Cardiac muscle cell (in vitro differentiated cells and primary cell): Measurements from ENCODE around the gene FGL2. TPM values are rescaled to one million over a fixed set of nuclear protein-coding genes. Genes with fewer than 3 reads are reported as not detected.
A peak's percentile ranks its signal among the peaks of the same experiment; 100 is the strongest.
"Not testable (repeated sequence)": the region's sequence is repeated elsewhere in the genome, so short reads cannot be mapped to it uniquely, and the experiment has no call there.

Experiments
- DNase-seq, 2 donors: peaks; one replicate each; pipeline versions ENCODE4 v3.0.0 to v3.0.0-alpha.2; 2010 to 2017; ENCODE audit warnings: low read depth in 1 of 2, low spot score in 1 of 2
- H3K27ac ChIP-seq: fragments of 200-600 bp; sonication (generic); 2 replicates; pipeline ENCODE4 v1.5.1; 2016
- H3K27me3 ChIP-seq: fragments of 200-600 bp; sonication (generic); 2 replicates; pipeline ENCODE4 v1.6.0; 2016; ENCODE audit warnings: control low read depth
- H3K36me3 ChIP-seq: fragments of 200-600 bp; sonication (generic); 2 replicates; pipeline ENCODE4 v1.5.1; 2016; ENCODE audit warnings: control low read depth
- H3K4me1 ChIP-seq: fragments of 200-600 bp; sonication (generic); 2 replicates; pipeline ENCODE4 v1.8.1; 2017; ENCODE audit warnings: low read depth, mild to moderate bottlenecking, mixed run types
- H3K4me3 ChIP-seq: fragments of 200-600 bp; sonication (generic); 2 replicates; pipeline ENCODE4 v1.5.1; 2016; ENCODE audit warnings: mild to moderate bottlenecking
- H3K9me3 ChIP-seq: fragments of 200-600 bp; sonication (generic); 2 replicates; pipeline ENCODE4 v1.5.1; 2017; ENCODE audit warnings: low read depth, mild to moderate bottlenecking, control low read depth
- CTCF ChIP-seq: IDR thresholded peaks from 2 replicates; pipeline ENCODE4 v1.5.1; 2012; ENCODE audit warnings: low read depth, mild to moderate bottlenecking, low read length
- polyA plus RNA-seq: library from polyadenylated mRNA; unstranded; fragments of >200 nt; fragmentation: Nextera tagmentation; extraction: Ambion mirVana; gene quantifications from 2 replicates; pipeline ENCODE4 v1.2.1, GENCODE V29; 2016
- total RNA-seq: library from RNA; depleted of rRNA; stranded (reverse); fragments of >200 nt; gene quantifications from 2 replicates; pipeline ENCODE4 v1.2.3, GENCODE V29; 2016

FGL2 gene
- total and polyA plus RNA-seq, 2 experiments from 2014 or later = 0.13 to 0.51 TPM

- TF ChIP-seq CTCF = no peak
- H3K36me3 ChIP-seq = no peaks in the 10 kb centered on the region
- no peaks in the 10 kb centered on the region for H3K9me3 ChIP-seq
- no peak overlapping the region for H3K4me3 ChIP-seq
- no peak overlapping the region for H3K27ac ChIP-seq
- DNase-seq = peak in 1 of 2 donors; percentile 16
- no peaks in the 10 kb centered on the region for H3K27me3 ChIP-seq
- no peaks in the 10 kb centered on the region for H3K4me1 ChIP-seq
Observed at GRCh38 chr7:77157446-77157845, 42.2 kb downstream of the FGL2 start.

- not testable (repeated sequence) for H3K27me3 ChIP-seq, H3K9me3 ChIP-seq, H3K36me3 ChIP-seq, H3K4me1 ChIP-seq, H3K27ac ChIP-seq, DNase-seq, H3K4me3 ChIP-seq
Observed at GRCh38 chr7:77157034-77157433, 42.6 kb downstream of the FGL2 start.

GRCh38 chr7:77155601-77156377, 43.8 kb downstream of the FGL2 start:
- not testable (repeated sequence) for H3K9me3 ChIP-seq

GRCh38 chr7:77154917-77155464, 44.6 kb downstream of the FGL2 start:
- not testable (repeated sequence) for H3K4me3 ChIP-seq, H3K27ac ChIP-seq, H3K9me3 ChIP-seq, H3K27me3 ChIP-seq, H3K4me1 ChIP-seq, H3K36me3 ChIP-seq, DNase-seq

More at GRCh38 chr7:77155601-77156377, 43.8 kb downstream of the FGL2 start:
- not testable (repeated sequence) for H3K4me3 ChIP-seq, H3K4me1 ChIP-seq, H3K27ac ChIP-seq, H3K36me3 ChIP-seq, H3K27me3 ChIP-seq
- DNase-seq = peak in 1 of 2 donors; percentile 1

DNA sequence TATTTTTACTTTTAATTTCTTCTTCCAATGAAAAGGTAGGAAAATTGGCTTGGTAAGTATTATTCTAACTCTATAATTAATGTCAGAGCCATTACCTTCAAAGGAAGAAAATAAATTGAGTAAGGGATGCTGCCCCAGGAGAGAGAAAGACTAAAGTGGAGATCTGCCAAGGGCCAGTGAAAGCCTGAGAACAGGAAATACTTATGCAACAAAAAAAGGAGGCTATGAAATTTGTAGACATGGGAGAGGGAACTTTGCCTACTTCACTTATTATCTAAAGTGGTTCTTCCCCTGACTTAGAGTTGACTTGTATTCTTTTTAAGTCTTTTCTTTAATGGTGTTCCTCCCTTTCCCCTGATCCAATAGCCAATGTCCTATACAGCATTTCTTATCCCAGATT, 47.4 kb downstream of the FGL2 start:
- H3K27ac ChIP-seq, H3K4me3 ChIP-seq, H3K4me1 ChIP-seq, H3K9me3 ChIP-seq, H3K36me3 ChIP-seq, H3K27me3 ChIP-seq: not testable (repeated sequence)
- DNase-seq = peak in 1 of 2 donors; percentile 70

Other genes with a start within 250 kb of the FGL2 start
- gene SPDYE17, start 167.5 kb downstream of the FGL2 start, total RNA-seq = not detected in 2 replicates
- not detected in 2 replicates for gene SPDYE17, start 167.5 kb downstream of the FGL2 start, polyA plus RNA-seq
- 0.27 and 0.81 TPM in 2 replicates for gene SPDYE18, start 137.3 kb downstream of the FGL2 start, total RNA-seq
- 0.40 and 0.96 TPM in 2 replicates for gene SPDYE18, start 137.3 kb downstream of the FGL2 start, polyA plus RNA-seq
- 3.0 and 13.6 TPM in 2 replicates for gene CCDC146, start 77.2 kb downstream of the FGL2 start, total RNA-seq
- 3.6 and 5.9 TPM in 2 replicates for gene CCDC146, start 77.2 kb downstream of the FGL2 start, polyA plus RNA-seq
- gene GSAP, start 216.5 kb upstream of the FGL2 start, total RNA-seq = 0.67 and 3.0 TPM in 2 replicates
- gene GSAP, start 216.5 kb upstream of the FGL2 start, polyA plus RNA-seq = 1.7 and 7.4 TPM in 2 replicates